ENCODE data around the gene HINT3. TPM values are rescaled to one million over a fixed set of nuclear protein-coding genes. Genes with fewer than 3 reads are reported as not detected.
"Not testable (repeated sequence)": the region's sequence is repeated elsewhere in the genome, so short reads cannot be mapped to it uniquely, and the experiment has no call there.

Gene HINT3
- polyA plus RNA-seq, 1 donor (not counting 4 experiments of a cell fraction or from before 2014, with no cell fraction given) = 3.9 TPM

DNA sequence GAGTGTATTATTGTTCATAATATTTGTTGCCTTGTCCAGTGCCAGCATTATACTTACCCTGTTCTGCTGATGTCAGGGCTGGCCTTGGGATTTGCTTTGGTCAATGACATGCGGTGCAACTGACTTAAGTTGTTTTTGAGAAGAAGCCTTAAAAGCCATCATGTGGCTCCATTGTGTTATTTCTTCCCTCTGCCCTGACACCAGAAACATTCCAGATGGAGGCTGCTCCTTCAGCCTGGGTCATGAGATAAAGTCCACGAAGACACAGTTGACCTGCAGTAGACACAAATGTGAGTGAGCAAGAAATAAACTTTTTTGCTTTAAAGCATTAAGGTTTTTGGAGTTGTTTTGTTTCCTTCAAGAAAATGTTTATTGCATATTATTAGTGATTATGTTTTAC lies 7.5 kb upstream of the HINT3 start:
- DNase-seq (ENCODE audit: low read depth, low spot score) = no peak
- Histone ChIP-seq H3K9me1 (ENCODE audit: control insufficient read depth, extremely low read depth, insufficient read depth, low read length) (no peaks in the 10 kb centered on the region), H2AFZ (ENCODE audit: control insufficient read depth, low read length) (no peak overlapping the region), H3K79me2 (ENCODE audit: control insufficient read depth, insufficient read depth, low read length) (no peaks in the 10 kb centered on the region), H3K36me3 (ENCODE audit: control insufficient read depth in 2 of 2, extremely low read depth in 1 of 2, insufficient read depth in 2 of 2, low read length in 2 of 2) (no peaks in the 10 kb centered on the region), H3K4me2 (ENCODE audit: control insufficient read depth, extremely low read depth, insufficient read depth, low read depth, low read length) (no peak overlapping the region), H3K9me3 (ENCODE audit: control insufficient read depth, low read depth, low read length) (no peaks in the 10 kb centered on the region), H3K4me3 (ENCODE audit: control insufficient read depth in 2 of 3, extremely low read depth in 1 of 3, insufficient read depth in 2 of 3, low read depth in 1 of 3, low read length in 3 of 3) (no peak overlapping the region), H4K20me1 (ENCODE audit: control insufficient read depth, extremely low read depth, insufficient read depth, low read length) (no peaks in the 10 kb centered on the region), H3K4me1 (ENCODE audit: control insufficient read depth, extremely low read depth, insufficient read depth, low read length) (peaks cover 57% of the 10 kb centered on the region), H3K27me3 (ENCODE audit: control insufficient read depth, extremely low read depth, insufficient read depth, low read length) (no peaks in the 10 kb centered on the region), H3K27ac (ENCODE audit: control insufficient read depth, insufficient read depth, low read length) (no peak overlapping the region), H3K9ac (ENCODE audit: control insufficient read depth, extremely low read depth, insufficient read depth, low read length) (no peak overlapping the region)
- no peak for TF ChIP-seq EZH2 (IDR thresholded peaks at IDR 0.05; ENCODE audit: low read length)
- TF ChIP-seq, protein P1, sequence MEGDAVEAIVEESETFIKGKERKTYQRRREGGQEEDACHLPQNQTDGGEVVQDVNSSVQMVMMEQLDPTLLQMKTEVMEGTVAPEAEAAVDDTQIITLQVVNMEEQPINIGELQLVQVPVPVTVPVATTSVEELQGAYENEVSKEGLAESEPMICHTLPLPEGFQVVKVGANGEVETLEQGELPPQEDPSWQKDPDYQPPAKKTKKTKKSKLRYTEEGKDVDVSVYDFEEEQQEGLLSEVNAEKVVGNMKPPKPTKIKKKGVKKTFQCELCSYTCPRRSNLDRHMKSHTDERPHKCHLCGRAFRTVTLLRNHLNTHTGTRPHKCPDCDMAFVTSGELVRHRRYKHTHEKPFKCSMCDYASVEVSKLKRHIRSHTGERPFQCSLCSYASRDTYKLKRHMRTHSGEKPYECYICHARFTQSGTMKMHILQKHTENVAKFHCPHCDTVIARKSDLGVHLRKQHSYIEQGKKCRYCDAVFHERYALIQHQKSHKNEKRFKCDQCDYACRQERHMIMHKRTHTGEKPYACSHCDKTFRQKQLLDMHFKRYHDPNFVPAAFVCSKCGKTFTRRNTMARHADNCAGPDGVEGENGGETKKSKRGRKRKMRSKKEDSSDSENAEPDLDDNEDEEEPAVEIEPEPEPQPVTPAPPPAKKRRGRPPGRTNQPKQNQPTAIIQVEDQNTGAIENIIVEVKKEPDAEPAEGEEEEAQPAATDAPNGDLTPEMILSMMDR (optimal IDR thresholded peaks at IDR 0.05 in 1 of 3, IDR thresholded peaks at IDR 0.05 in 1 of 3, conservative IDR thresholded peaks at IDR 0.05 in 1 of 3; ENCODE audit: extremely low read depth in 1 of 3, insufficient read depth in 2 of 3, low read length in 3 of 3) = no peak
- FAIRE-seq = no peak
- dilution Hi-C loops (cut with MboI; ENCODE audit: extremely low pct_ligation_motif_present, low sequenced_read_pairs) = no loop called here

DNA sequence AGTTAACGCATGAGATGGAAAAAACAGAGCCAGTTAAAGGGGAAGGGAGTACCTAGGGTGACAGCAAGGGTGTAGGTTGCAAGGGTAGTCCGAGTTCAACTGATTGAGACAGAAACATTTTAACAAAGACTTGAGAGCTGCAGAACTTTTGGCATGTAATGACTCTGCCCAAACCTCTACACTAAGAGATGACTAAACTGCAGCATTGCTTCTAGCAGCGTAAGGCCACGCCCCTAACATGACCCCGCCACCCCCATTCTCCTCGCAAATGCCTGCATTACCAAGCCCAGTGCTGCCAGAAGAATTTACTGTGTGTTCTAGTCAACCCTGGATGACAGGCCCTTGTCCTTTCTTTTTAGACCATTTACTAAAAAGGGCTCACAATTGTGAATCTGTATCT lies 6.3 kb upstream of the HINT3 start:
- Histone ChIP-seq H2AFZ (ENCODE audit: control insufficient read depth, low read length) (no peak overlapping the region), H3K27ac (ENCODE audit: control insufficient read depth, insufficient read depth, low read length) (peak overlapping the region; percentile 42), H3K79me2 (ENCODE audit: control insufficient read depth, insufficient read depth, low read length) (no peaks in the 10 kb centered on the region), H4K20me1 (ENCODE audit: control insufficient read depth, extremely low read depth, insufficient read depth, low read length) (no peaks in the 10 kb centered on the region), H3K36me3 (ENCODE audit: control insufficient read depth in 2 of 2, extremely low read depth in 1 of 2, insufficient read depth in 2 of 2, low read length in 2 of 2) (no peaks in the 10 kb centered on the region), H3K4me3 (ENCODE audit: control insufficient read depth in 2 of 3, extremely low read depth in 1 of 3, insufficient read depth in 2 of 3, low read depth in 1 of 3, low read length in 3 of 3) (peak overlapping the region in 1 of 3 experiments; percentile 12), H3K9me3 (ENCODE audit: control insufficient read depth, low read depth, low read length) (no peaks in the 10 kb centered on the region), H3K9me1 (ENCODE audit: control insufficient read depth, extremely low read depth, insufficient read depth, low read length) (no peaks in the 10 kb centered on the region), H3K4me2 (ENCODE audit: control insufficient read depth, extremely low read depth, insufficient read depth, low read depth, low read length) (peak overlapping the region; percentile 38), H3K9ac (ENCODE audit: control insufficient read depth, extremely low read depth, insufficient read depth, low read length) (no peak overlapping the region), H3K27me3 (ENCODE audit: control insufficient read depth, extremely low read depth, insufficient read depth, low read length) (no peaks in the 10 kb centered on the region), H3K4me1 (ENCODE audit: control insufficient read depth, extremely low read depth, insufficient read depth, low read length) (peaks cover 45% of the 10 kb centered on the region)
- FAIRE-seq (peak; percentile 86), DNase-seq (ENCODE audit: low read depth, low spot score) (no peak)
- TF ChIP-seq, protein P1 (optimal IDR thresholded peaks at IDR 0.05 in 1 of 3, IDR thresholded peaks at IDR 0.05 in 1 of 3, conservative IDR thresholded peaks at IDR 0.05 in 1 of 3; ENCODE audit: extremely low read depth in 1 of 3, insufficient read depth in 2 of 3, low read length in 3 of 3) = no peak
- no peak for TF ChIP-seq EZH2 (IDR thresholded peaks at IDR 0.05; ENCODE audit: low read length)
- dilution Hi-C loops (cut with MboI; ENCODE audit: extremely low pct_ligation_motif_present, low sequenced_read_pairs) = no loop called here

DNA sequence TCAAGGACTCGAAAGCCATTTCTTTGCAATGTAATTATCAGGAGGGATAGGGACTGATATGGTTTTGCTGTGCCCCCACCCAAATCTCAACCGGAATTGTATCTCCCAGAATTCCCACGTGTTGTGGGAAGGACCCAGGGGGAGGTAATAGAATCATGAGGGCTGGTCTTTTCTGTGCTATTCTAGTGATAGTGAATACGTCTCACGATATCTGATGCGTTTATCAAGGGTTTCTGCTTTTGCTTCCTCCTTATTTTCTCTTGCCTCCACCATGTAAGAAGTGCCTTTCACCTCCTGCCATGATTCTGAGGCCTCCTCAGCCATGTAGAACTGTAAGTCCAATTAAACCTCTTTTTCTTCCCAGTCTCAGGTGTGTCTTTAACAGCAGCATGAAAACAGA lies 5.9 kb upstream of the HINT3 start:
- FAIRE-seq; H3K4me3 ChIP-seq (ENCODE audit: control insufficient read depth in 2 of 3, extremely low read depth in 1 of 3, insufficient read depth in 2 of 3, low read depth in 1 of 3, low read length in 3 of 3); H4K20me1 ChIP-seq (ENCODE audit: control insufficient read depth, extremely low read depth, insufficient read depth, low read length); H3K9me1 ChIP-seq (ENCODE audit: control insufficient read depth, extremely low read depth, insufficient read depth, low read length); DNase-seq (ENCODE audit: low read depth, low spot score); H2AFZ ChIP-seq (ENCODE audit: control insufficient read depth, low read length); H3K79me2 ChIP-seq (ENCODE audit: control insufficient read depth, insufficient read depth, low read length); H3K27me3 ChIP-seq (ENCODE audit: control insufficient read depth, extremely low read depth, insufficient read depth, low read length); dilution Hi-C loops (cut with MboI; ENCODE audit: extremely low pct_ligation_motif_present, low sequenced_read_pairs); H3K36me3 ChIP-seq (ENCODE audit: control insufficient read depth in 2 of 2, extremely low read depth in 1 of 2, insufficient read depth in 2 of 2, low read length in 2 of 2); H3K9me3 ChIP-seq (ENCODE audit: control insufficient read depth, low read depth, low read length); H3K9ac ChIP-seq (ENCODE audit: control insufficient read depth, extremely low read depth, insufficient read depth, low read length): not testable (repeated sequence)
- peak overlapping the region; percentile 38 for H3K4me2 ChIP-seq (ENCODE audit: control insufficient read depth, extremely low read depth, insufficient read depth, low read depth, low read length)
- peak overlapping the region; percentile 22 for H3K27ac ChIP-seq (ENCODE audit: control insufficient read depth, insufficient read depth, low read length)
- H3K4me1 ChIP-seq (ENCODE audit: control insufficient read depth, extremely low read depth, insufficient read depth, low read length) = peaks cover 41% of the 10 kb centered on the region

All from keratinocyte (primary cell).